ENCODE measurements around the gene JCHAIN.

JCHAIN gene

DNA sequence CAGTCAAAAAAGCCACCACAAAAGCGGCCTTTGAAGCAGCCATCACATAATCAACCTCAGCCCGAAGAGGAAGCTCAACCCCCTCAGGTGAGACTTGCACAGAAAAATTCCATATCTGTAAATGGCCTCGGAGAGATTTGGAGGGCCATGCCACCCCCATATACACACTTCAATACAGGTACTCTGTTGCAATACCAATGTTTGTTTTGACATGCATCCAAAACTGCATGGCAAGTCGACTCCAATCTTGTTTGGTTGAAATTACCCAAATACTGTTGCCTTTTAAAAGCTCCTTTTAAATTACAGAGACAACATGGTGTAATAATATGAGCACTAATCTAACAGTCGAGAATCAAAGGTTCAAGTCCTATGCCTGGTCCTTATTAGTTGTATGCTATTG lies 31.8 kb downstream of the JCHAIN start:
- DNase-seq = no peak

DNA sequence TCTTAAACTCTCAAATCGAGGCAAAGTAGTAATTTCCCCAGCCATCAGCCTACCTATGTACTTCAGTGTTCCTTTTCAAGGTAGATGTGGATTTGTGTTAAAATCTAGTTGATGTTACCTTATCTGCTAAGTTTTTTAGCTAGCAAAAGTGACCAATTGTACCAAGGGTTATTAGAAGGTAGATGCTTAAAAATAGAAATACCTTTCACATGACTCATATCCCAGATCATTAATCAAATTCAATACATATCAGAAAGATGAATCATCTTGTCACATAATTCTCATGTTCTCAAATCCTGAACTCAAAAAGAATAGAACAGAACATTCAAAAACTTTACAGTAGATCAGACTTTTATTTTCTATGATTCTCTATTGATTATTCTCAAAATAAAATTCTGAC lies 34.3 kb downstream of the JCHAIN start:
- DNase-seq = no peak

- DNase-seq = no peak
These were observed 36.1 kb downstream of the JCHAIN start for GRCh38 chr4:70630162-70630561.

- DNase-seq = no peak
These were observed 36.7 kb downstream of the JCHAIN start for GRCh38 chr4:70629469-70630090.

DNA sequence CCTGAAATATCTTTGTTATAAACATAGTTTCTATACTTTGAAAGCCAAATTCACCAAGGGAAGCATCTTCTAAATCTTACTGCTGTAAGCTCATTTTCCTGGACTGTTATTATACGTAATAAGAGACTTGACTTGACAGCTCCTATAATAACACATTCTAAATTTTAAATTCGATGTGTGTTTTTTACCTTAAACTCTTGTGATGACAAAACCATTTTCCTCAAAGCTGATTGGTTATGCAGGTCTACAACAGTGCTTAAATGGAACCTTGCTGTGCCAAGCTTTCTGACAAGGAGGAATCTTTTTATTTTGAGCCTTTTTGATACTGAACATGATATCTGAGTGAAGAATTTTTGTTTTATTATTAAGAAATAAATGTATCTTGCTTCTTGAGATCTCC lies 37.9 kb downstream of the JCHAIN start, which contains the start of gene ENAM:
TSS of gene ENAM (plus strand) at position 301 of the 400 bp plus-strand sequence. CDS start 757 bp downstream, outside the sequence.
- DNase-seq = no peak

- no peak for DNase-seq
These were observed 38.7 kb downstream of the JCHAIN start for GRCh38 chr4:70627620-70628019.

GRCh38 chr4:70624226-70624793 lies 42.0 kb downstream of the JCHAIN start:
- DNase-seq = no peak

GRCh38 chr4:70623323-70623722 lies 43.0 kb downstream of the JCHAIN start:
- no peak for DNase-seq

DNA sequence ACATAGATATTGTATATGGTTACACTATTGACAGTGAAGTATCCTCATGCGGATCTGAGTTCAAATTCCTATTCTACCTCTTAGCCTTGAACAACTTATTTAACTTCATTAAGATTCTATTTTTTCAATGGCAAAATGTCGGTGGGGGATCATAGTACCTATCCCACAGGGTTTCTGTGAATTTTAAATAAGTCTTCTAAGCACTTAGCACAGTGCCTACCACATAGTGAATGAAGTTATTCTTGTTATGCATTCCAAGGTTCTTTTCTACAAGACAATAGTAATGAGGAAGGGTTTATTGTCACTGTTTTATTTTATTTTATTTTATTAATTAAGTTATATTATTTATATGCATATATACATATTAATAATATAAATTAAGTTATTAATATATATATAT lies 46.5 kb downstream of the JCHAIN start:
- no peak for DNase-seq

DNA sequence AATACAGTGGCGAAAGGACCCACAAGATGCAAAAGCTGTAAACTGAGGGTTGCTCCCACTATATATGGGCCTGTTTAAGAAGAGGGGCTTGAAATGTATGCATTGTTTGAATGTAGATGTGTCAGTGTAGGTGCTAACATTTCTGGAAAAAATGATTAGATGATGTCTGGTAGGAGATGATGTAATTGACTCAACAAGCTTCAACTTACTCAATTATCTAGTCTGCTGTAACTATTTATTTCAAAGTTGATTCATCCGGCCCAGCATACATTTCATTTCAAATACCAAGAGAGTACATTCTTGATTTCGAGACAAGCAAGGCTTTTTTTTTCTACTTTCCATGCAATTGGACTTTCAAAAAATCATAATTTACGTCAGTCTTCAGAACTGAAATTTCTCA lies 47.0 kb downstream of the JCHAIN start:
- DNase-seq = no peak

DNA sequence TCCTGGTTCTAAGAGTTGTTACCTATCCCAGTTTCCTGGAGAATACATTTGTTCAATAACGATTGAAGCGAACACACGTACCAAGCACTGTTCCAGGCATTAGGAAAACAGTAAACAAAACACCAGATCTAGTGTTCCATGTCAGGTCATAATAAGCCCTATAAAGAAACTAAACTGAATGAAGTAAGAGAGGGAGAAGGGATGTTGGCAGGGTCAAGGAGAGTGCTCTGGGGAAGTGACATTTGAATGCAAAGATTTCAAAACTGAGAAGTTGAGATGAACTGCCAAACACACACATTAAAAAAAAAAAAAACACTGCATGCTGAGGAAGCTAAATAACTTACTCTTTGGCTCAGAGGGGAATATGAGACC lies 52.1 kb downstream of the JCHAIN start:
- no peak for DNase-seq

DNA sequence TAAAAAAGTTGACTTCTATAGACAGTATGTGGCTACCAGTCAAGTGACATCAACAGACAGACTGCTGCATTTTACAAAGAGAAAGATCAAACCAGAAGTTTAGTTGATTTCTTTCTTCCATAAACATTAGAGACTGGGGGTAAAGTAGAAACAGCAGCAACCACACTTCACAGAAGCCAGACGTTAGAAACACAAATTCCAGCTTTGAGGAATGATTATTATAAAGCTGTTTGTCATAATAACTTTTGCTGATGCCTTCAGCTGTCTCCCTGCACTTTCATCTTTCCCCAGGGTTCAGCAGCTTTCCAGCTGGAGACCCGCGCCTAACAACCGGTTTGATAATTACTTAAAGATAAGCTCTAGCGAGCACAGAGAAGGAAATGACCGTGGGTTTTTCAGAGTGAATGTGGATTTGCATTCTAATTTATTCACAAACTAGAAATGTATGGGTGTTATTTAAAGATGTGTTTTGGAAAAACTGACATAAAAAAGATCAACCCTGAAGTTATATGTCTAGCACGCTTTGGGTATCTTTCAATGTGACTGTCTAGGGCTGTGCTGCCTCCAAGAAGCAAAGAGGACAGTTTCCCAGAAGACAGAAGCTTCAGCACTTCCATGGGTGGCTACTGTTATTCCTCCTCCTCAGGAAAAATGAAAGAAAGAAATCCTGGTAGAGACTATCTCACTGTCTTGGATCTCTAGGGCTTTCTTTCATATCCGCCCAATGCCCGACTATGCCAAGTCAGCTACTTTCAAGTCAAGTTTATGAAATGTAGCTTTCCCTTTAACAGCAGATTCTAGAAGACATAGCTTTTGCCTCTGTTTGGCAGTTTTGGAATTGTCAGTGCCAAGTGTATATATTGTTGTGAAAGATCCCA lies 52.8 kb downstream of the JCHAIN start:
- no peak for DNase-seq

- no peak for DNase-seq
These were observed 58.0 kb downstream of the JCHAIN start for GRCh38 chr4:70608324-70608723.

DNA sequence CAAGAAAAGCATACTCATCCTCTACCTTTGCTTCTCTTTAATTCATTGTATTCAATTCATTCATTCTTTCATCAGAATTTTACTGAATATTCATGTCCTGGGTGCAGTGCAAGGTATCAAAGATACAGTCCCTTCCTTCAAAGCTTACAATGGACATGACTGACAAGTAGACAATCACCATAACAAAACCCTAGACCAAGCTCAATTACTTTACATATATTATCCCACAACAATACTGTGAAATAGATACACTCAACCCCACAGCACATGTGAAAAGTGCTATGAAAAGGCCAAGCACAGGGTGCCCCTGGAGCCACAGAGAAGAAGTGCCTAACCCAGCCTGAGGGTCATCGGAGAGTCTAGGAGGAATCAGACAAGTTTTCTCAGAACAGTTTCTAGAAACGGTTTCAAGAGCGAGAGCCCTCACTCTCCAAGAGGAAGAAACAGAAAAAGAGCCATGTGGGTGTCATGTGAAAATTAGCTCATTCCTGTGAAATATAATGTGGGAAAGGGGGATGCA lies 58.9 kb downstream of the JCHAIN start:
- DNase-seq = no peak

DNA sequence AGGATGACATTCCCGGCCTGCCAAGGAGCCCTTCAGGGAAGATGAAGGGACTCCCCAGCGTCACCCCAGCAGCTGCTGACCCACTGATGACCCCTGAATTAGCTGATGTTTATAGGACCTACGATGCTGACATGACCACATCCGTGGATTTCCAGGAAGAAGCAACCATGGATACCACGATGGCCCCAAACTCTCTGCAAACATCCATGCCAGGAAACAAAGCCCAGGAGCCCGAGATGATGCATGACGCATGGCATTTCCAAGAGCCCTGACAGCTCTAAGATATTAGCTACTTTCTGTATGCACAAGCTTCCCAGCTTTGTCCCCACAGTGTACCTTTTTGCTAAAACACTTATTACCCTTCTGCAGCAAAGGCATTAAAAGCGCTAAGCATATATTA lies 59.8 kb downstream of the JCHAIN start:
- no peak for DNase-seq
